HG03378 (cell line): ENCODE results near the gene SLC2A11.

Experiments
- ATAC-seq: cut with Tn5 transposase; IDR thresholded peaks from one replicate; pipeline ENCODE4 v1.9.1; 2021; ENCODE audit warnings: mild to moderate bottlenecking, moderate library complexity; ENCODE audit not compliant: unreplicated experiment

Gene SLC2A11

GRCh38 chr22:23832226-23833016 is 25.3 kb upstream of the SLC2A11 start:
- ATAC-seq = no peak

GRCh38 chr22:23833017-23833751 is 24.5 kb upstream of the SLC2A11 start:
- ATAC-seq = no peak

- ATAC-seq = no peak
Measured at GRCh38 chr22:23833911-23834317, 23.8 kb upstream of the SLC2A11 start.

- no peak for ATAC-seq
Measured at GRCh38 chr22:23834406-23834792, 23.3 kb upstream of the SLC2A11 start.

GRCh38 chr22:23834793-23835483 is 22.7 kb upstream of the SLC2A11 start:
- ATAC-seq = no peak

- ATAC-seq = no peak
Measured at GRCh38 chr22:23835484-23836144, 22.1 kb upstream of the SLC2A11 start.

- ATAC-seq = no peak
Measured at GRCh38 chr22:23836281-23836680, 21.4 kb upstream of the SLC2A11 start.

GRCh38 chr22:23836692-23837495 is 20.8 kb upstream of the SLC2A11 start:
- no peak for ATAC-seq

GRCh38 chr22:23837496-23837859 is 20.2 kb upstream of the SLC2A11 start:
- no peak for ATAC-seq

GRCh38 chr22:23837911-23838680 is 19.6 kb upstream of the SLC2A11 start:
- ATAC-seq = no peak

GRCh38 chr22:23838681-23839468 is 18.8 kb upstream of the SLC2A11 start, which contains the start of gene DERL3:
DERL3 (minus strand) TSS chr22:23839006; CDS start chr22:23838987, 19 bp downstream.
- peak; percentile 74 for ATAC-seq

GRCh38 chr22:23840026-23840425 is 17.6 kb upstream of the SLC2A11 start:
- no peak for ATAC-seq

- no peak for ATAC-seq
Measured at GRCh38 chr22:23841292-23841691, 16.4 kb upstream of the SLC2A11 start.

- no peak for ATAC-seq
Measured at GRCh38 chr22:23841736-23842445, 15.8 kb upstream of the SLC2A11 start.

GRCh38 chr22:23842599-23842998 is 15.1 kb upstream of the SLC2A11 start:
- ATAC-seq = no peak

- no peak for ATAC-seq
Measured at GRCh38 chr22:23844739-23845202, 12.9 kb upstream of the SLC2A11 start.

- ATAC-seq = no peak
Measured at GRCh38 chr22:23845265-23846080, 12.2 kb upstream of the SLC2A11 start.
